Fibroblast of lung (primary cell): Measurements from ENCODE around the gene TANGO6.

Source experiments
- CTCF ChIP-seq, 2 donors: IDR thresholded peaks in 1 of 2; conservative IDR thresholded peaks in 1 of 2; 1 replicate in 1 of 2; 2 replicates in 1 of 2; pipeline ENCODE4 v1.5.1; 2011 to 2012; ENCODE audit warnings: low read length in 2 of 2, control low read depth in 1 of 2, inconsistent platforms in 1 of 2, low read depth in 1 of 2, mild to moderate bottlenecking in 1 of 2
- EZH2 ChIP-seq: IDR thresholded peaks from 2 replicates; pipeline ENCODE4 v1.5.1; 2012; ENCODE audit warnings: low read length, control low read depth, mild to moderate bottlenecking; ENCODE audit errors: missing control alignments

GRCh38 chr16:68969338-68969737 is 126.0 kb downstream of the TANGO6 start:
- TF ChIP-seq CTCF (conservative IDR thresholded peaks at IDR 0.05 in 1 of 2, IDR thresholded peaks at IDR 0.05 in 1 of 2; ENCODE audit: low read depth in 1 of 2, low read length in 2 of 2) (no peak), EZH2 (no peak)
